Central memory CD8-positive, alpha-beta T cell (primary cell): ENCODE results near the gene EPHB1.
"Not testable (repeated sequence)": the region's sequence is repeated elsewhere in the genome, so short reads cannot be mapped to it uniquely, and the experiment has no call there.

Experiments used
- ATAC-seq: fragments of 150-1000 bp; cut with Tn5 transposase; replicated peaks from 2 replicates; pipeline ENCODE4 v1.10.0; 2022; ENCODE audit warnings: mild to moderate bottlenecking, moderate FRiP score, moderate number of reproducible peaks; ENCODE audit not compliant: poor library complexity, severe bottlenecking; ENCODE audit errors: extremely low read depth
- DNase-seq, 2 donors: peaks; one replicate each; pipeline ENCODE4 v3.0.0; 2021; ENCODE audit warnings: low spot score in 2 of 2
- H3K27ac Mint-ChIP-seq: one replicate; pipeline ENCODE4 v1.8.0; 2022; ENCODE audit warnings: low read depth, mild to moderate bottlenecking, moderate library complexity, mixed read lengths
- H3K27me3 Mint-ChIP-seq: one replicate; pipeline ENCODE4 v1.8.0; 2022; ENCODE audit warnings: mixed read lengths
- H3K36me3 Mint-ChIP-seq: one replicate; pipeline ENCODE4 v1.8.0; 2022; ENCODE audit warnings: mild to moderate bottlenecking, moderate library complexity, mixed read lengths; ENCODE audit not compliant: insufficient read depth
- H3K4me1 Mint-ChIP-seq: one replicate; pipeline ENCODE4 v1.8.0; 2022; ENCODE audit warnings: mixed read lengths
- H3K4me3 Mint-ChIP-seq: one replicate; pipeline ENCODE4 v1.8.0; 2022; ENCODE audit warnings: mild to moderate bottlenecking, moderate library complexity, mixed read lengths
- H3K9me3 Mint-ChIP-seq: one replicate; pipeline ENCODE4 v1.8.0; 2022; ENCODE audit warnings: mixed read lengths

The EPHB1 gene

DNA sequence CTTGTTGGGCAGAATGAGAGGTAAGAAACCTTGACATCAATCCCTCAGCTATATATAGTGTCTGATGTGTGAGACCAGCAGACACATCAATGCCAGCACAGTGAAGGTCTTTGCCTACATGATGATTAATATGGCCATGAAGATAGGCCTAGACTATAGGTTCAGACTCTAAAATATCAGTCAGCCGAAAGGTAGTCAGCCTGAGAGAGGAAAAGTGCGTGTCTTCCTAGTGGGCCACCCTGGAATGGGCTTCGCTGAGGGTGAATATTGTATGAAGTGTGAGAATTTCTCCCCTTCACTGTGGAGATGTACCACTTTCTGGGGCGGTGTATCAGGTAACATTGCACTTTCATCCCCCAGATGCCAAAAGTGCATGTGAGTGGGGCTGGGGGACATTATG lies 33.0 kb upstream of the EPHB1 start:
- Mint-ChIP-seq H3K9me3 (no peaks in the 10 kb centered on the region), H3K4me1 (no peaks in the 10 kb centered on the region), H3K36me3 (no peaks in the 10 kb centered on the region), H3K27me3 (peaks cover 21% of the 10 kb centered on the region), H3K4me3 (no peak overlapping the region), H3K27ac (no peak overlapping the region)
- DNase-seq (no peak), ATAC-seq (no peak)

DNA sequence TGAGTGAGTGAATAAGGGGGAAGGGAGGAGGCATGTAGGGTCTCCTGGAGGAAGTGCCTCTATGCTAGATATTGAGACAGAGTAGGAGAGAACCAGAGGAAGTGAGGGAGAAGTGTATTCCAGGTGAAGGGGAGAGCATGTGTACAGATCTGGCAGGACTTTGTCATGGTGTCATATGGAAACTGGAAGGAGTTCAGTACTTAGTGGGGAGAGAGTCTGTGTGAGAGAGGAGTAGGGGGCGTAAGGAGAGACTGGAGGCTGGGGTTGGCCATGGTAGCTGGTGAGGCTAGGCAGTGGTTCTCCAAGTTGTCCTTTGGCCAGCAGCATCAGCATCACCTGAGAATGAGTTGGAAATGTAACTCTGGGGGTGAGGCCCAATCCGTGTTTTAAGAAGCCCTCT lies 29.6 kb upstream of the EPHB1 start:
- H3K4me3 Mint-ChIP-seq, result no peak overlapping the region
- H3K9me3 Mint-ChIP-seq, result no peaks in the 10 kb centered on the region
- H3K36me3 Mint-ChIP-seq, result no peaks in the 10 kb centered on the region
- DNase-seq (no peak), ATAC-seq (no peak)
- H3K4me1 Mint-ChIP-seq, result no peaks in the 10 kb centered on the region
- peaks cover 35% of the 10 kb centered on the region for H3K27me3 Mint-ChIP-seq
- H3K27ac Mint-ChIP-seq, result no peak overlapping the region

DNA sequence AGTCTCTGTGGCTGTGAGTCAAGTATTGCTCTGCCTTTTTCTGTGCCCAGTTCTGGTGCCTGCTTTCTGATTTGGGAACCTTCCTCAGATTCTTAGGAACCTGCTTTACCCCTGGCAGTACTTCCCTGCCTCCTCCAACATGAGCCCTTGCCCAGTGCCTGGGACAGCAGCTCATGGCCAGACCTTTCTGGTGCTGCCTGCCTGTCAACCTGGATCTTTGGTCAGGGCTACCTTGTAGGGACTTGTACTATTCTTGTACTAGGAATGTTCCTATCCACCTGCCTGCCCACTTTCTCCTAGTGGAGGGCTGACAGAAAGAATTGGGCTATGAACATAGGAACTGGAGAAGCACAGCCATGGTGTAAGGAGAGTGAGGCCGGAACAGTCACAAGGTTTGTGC lies 28.8 kb upstream of the EPHB1 start:
- ATAC-seq (no peak), DNase-seq (no peak)
- H3K36me3 Mint-ChIP-seq, result no peaks in the 10 kb centered on the region
- H3K4me3 Mint-ChIP-seq, result no peak overlapping the region
- no peaks in the 10 kb centered on the region for H3K9me3 Mint-ChIP-seq
- H3K4me1 Mint-ChIP-seq, result no peaks in the 10 kb centered on the region
- peaks cover 35% of the 10 kb centered on the region for H3K27me3 Mint-ChIP-seq
- H3K27ac Mint-ChIP-seq, result no peak overlapping the region

DNA sequence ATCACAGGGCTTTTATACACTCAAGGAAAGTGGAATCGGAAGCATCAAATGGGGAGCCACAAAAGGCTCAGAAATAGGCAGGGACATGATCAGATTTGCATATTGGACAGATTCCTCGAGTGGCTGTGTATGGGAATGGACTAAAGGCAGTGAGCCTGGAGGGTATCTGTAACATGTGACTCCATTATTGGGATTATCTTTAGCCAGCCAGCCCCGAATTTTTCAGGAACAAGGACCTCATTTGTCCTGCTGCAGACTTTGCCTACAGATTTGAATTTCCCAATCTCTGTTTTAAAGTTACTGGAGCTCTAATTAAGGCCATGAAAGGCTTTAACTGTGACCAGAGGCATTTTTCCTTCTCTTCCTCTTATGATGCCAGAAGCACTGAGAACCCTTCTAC lies 26.9 kb upstream of the EPHB1 start:
- H3K27me3 Mint-ChIP-seq, result peaks cover 35% of the 10 kb centered on the region
- ATAC-seq (no peak), DNase-seq (no peak)
- H3K4me3 Mint-ChIP-seq, result no peak overlapping the region
- H3K36me3 Mint-ChIP-seq, result no peaks in the 10 kb centered on the region
- no peak overlapping the region for H3K27ac Mint-ChIP-seq
- no peaks in the 10 kb centered on the region for H3K4me1 Mint-ChIP-seq
- H3K9me3 Mint-ChIP-seq, result no peaks in the 10 kb centered on the region

DNA sequence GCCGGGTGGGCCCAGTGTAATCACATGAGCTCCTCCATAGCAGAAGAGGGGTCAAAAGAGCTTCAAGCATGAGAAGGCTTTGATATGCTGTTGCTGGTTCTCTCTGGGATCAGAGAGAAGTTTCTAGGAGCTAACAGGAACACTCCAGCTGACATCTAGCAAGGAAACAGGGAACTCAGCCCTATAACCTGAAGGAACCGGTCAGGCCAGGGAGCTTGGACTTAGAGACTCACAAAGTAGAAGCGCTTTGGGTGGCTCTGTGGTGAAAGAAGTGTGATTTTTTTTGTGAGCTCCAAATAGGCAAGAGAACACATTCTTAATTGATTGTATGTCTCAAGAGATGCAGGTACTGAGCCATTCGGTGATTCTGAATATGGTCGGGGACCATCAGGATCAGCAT lies 26.2 kb upstream of the EPHB1 start:
- Mint-ChIP-seq H3K27ac (no peak overlapping the region), H3K9me3 (no peaks in the 10 kb centered on the region), H3K4me1 (no peaks in the 10 kb centered on the region), H3K4me3 (no peak overlapping the region), H3K27me3 (peaks cover 35% of the 10 kb centered on the region), H3K36me3 (no peaks in the 10 kb centered on the region)
- no peak for DNase-seq
- no peak for ATAC-seq

DNA sequence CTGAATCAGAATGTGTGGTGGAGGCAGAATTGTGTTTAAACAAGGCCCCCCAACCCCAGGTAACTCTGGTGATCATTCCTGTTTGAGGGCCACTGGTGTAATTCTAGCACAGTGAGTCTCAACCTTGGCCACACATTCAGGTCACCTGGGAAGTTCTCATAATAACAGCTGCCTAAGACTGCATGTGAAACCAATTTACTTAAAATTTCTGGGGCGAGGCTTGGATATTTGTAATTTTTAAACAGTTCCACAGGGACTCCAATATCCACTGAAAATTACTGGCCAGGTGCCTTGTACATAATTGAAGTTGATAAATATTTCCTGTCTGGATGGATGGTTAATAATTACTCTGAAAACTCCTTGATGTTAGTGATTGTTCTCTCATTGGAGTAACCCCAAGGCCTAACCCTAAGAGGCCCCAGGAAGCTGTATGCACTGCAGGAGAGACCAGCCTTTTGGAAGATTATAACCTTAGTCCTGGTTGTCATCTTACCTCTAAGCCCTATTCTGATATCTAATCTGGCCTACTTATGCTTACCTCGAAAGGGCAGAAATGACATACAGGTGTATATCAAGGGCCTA lies 25.7 kb upstream of the EPHB1 start:
- no peak for ATAC-seq
- H3K9me3 Mint-ChIP-seq, result no peaks in the 10 kb centered on the region
- H3K36me3 Mint-ChIP-seq, result no peaks in the 10 kb centered on the region

DNA sequence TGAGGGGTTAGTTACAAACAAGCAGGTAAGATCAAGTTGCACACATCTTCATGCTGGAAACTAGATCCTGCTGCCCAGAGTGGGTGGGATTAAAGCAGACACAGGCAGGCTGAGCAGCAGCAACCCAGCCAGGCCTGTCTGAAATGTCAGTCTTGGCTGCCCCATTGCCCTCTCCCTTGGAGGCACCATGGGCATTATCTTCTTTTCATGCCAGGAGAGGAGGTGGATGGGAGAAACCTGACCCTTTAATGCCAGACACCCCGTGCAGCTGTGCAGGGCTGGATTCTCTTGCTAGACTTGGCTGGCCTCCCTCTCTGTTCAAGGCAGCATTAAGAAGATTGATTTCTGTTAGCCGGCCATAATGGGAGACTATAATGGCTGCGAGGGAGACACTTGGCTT lies 23.0 kb upstream of the EPHB1 start:
- H3K4me1 Mint-ChIP-seq, result no peaks in the 10 kb centered on the region
- no peaks in the 10 kb centered on the region for H3K9me3 Mint-ChIP-seq
- ATAC-seq (no peak), DNase-seq (no peak)
- no peak overlapping the region for H3K27ac Mint-ChIP-seq
- no peaks in the 10 kb centered on the region for H3K36me3 Mint-ChIP-seq
- H3K4me3 Mint-ChIP-seq, result no peak overlapping the region
- H3K27me3 Mint-ChIP-seq, result peaks cover 14% of the 10 kb centered on the region

More for the DNA sequence above, 25.7 kb upstream of the EPHB1 start:
- DNase-seq, result no peak
- H3K4me3 Mint-ChIP-seq, result no peak overlapping the region
- peaks cover 33% of the 10 kb centered on the region for H3K27me3 Mint-ChIP-seq
- H3K4me1 Mint-ChIP-seq, result no peaks in the 10 kb centered on the region
- no peak overlapping the region for H3K27ac Mint-ChIP-seq

DNA sequence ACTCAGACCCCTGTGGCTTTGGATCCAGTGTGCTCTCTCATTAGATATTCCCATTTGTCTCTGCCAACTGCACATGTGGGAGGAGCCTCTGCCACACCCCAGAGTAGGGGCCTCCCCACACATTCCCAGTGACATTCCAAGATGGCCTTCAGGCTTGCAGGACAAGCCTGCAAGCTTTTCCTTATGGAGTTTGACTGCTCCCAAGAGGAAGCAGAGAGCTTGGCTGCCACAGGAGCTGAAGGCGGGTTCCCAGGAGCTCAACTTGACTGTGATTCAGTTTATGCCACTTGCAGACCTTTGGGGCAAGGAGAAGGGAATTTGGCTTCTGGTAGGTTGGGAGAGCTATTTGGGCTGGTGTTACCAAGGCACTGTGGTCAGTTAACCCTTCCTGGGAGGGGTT lies 22.5 kb upstream of the EPHB1 start:
- Mint-ChIP-seq H3K27me3 (peaks cover 11% of the 10 kb centered on the region), H3K4me3 (no peak overlapping the region), H3K9me3 (no peaks in the 10 kb centered on the region), H3K4me1 (no peaks in the 10 kb centered on the region), H3K27ac (no peak overlapping the region), H3K36me3 (no peaks in the 10 kb centered on the region)
- ATAC-seq (no peak), DNase-seq (no peak)

DNA sequence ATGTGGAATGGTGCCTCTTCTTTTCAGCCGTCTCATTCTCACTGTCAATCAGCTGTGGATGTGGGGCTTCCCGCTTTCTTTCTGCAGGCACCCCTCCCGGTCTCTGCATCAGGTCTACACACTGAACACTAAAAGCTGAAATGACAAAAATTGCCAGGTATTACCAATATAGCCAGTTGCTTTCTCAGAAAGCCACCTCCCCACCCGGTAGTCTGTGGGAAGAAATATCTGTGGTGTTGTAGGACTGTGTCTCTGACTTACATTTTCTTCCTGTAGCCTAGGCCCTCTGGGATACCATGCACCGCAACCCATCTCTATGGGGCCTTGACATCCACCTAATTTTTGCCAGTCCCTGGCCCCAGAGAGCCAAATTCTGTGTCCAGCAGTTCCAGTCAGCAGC lies 19.2 kb upstream of the EPHB1 start:
- no peak for DNase-seq
- H3K36me3 Mint-ChIP-seq, result no peaks in the 10 kb centered on the region
- no peak overlapping the region for H3K4me3 Mint-ChIP-seq
- H3K4me1 Mint-ChIP-seq, result no peaks in the 10 kb centered on the region
- H3K27me3 Mint-ChIP-seq, result no peaks in the 10 kb centered on the region
- no peaks in the 10 kb centered on the region for H3K9me3 Mint-ChIP-seq
- no peak for ATAC-seq
- H3K27ac Mint-ChIP-seq, result no peak overlapping the region

DNA sequence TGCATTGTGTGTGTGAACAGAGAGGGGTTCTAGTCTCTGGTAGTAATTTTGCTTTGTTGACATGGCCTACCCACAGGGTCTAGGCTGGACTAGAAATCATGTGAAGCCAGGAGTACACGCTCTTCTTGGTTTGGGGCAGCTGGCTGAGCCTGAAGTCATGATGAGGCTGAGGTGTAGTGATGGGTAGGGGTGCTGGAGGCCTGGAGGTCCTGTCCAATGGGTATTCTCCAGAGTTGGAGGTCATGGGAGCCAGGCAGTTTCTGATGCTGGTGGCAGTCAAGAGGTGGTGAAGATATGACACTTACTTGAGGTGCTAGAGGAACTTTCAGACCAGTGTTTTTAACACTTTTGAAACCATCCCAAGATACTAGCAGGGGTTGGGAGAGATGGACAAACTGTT lies 18.5 kb upstream of the EPHB1 start:
- H3K4me3 Mint-ChIP-seq, result no peak overlapping the region
- H3K36me3 Mint-ChIP-seq, result no peaks in the 10 kb centered on the region
- no peaks in the 10 kb centered on the region for H3K9me3 Mint-ChIP-seq
- no peak overlapping the region for H3K27ac Mint-ChIP-seq
- no peaks in the 10 kb centered on the region for H3K27me3 Mint-ChIP-seq
- no peaks in the 10 kb centered on the region for H3K4me1 Mint-ChIP-seq
- no peak for ATAC-seq
- no peak for DNase-seq

DNA sequence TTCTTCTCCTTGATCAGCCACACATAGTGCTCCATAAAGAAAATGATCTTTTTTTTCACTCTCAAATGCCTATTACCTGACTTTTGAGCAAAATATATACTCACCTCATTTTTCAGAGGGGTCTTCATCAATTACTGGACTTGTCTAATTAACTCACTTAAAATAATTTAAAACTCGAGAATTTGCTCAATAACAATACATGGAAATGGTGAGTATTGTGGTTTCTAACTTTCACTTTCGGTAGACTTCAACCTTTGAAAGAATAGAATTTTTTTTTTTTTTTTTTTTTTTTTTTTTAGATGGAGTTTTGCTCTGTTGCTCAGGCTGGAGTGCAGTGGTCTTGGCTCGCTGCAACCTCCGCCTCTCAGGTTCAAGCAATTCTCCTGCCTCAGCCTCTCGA lies 17.7 kb upstream of the EPHB1 start:
- H3K27me3 Mint-ChIP-seq, result no peaks in the 10 kb centered on the region
- no peak overlapping the region for H3K4me3 Mint-ChIP-seq
- no peaks in the 10 kb centered on the region for H3K36me3 Mint-ChIP-seq
- DNase-seq, result no peak
- ATAC-seq, result no peak
- no peak overlapping the region for H3K27ac Mint-ChIP-seq
- H3K9me3 Mint-ChIP-seq, result no peaks in the 10 kb centered on the region
- H3K4me1 Mint-ChIP-seq, result no peaks in the 10 kb centered on the region

DNA sequence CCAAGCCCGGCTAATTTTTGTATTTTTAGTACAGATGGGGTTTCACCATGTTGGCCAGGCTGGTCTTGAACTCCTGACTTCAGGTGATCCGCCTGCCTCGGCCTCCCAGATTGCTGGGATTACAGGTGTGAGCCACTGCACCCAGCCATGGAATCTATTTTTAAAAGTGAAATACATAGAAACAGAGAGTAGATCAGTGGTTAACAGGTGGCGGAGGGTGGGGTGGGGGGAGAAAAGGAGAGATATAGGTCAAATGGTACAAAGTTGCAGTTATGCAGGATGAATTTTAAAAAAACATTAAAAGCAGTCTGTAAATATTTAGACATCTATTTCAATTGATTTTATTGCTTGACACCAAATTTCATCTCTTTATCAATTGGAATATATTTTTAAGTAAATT lies 6.8 kb upstream of the EPHB1 start:
- not testable (repeated sequence) for H3K27ac Mint-ChIP-seq, H3K4me3 Mint-ChIP-seq, DNase-seq, H3K9me3 Mint-ChIP-seq, H3K36me3 Mint-ChIP-seq, H3K4me1 Mint-ChIP-seq, ATAC-seq
- peaks cover 71% of the 10 kb centered on the region for H3K27me3 Mint-ChIP-seq

DNA sequence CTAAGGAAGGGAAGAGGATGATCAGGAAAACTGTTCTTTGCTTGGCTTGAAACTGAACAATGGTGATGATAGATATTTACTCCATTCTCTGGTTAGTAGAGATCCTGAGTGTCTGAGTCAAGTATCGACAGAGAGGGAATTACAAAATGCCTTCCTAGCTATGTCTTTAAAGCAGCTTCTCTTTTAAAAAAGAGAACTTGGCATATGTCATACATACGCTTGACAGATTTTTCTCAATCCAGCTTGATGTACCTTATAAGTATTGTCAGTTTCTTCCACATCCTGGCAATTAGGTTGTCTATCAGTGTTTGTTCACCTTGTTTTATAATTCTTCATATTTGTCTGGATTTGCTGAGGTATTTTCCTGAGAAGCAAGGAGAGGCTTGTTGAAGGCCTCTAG lies 5.0 kb upstream of the EPHB1 start:
- Mint-ChIP-seq H3K4me3 (no peak overlapping the region), H3K9me3 (no peaks in the 10 kb centered on the region), H3K36me3 (no peaks in the 10 kb centered on the region), H3K4me1 (peaks cover 6% of the 10 kb centered on the region), H3K27me3 (peaks cover 66% of the 10 kb centered on the region), H3K27ac (no peak overlapping the region)
- DNase-seq (no peak), ATAC-seq (no peak)

DNA sequence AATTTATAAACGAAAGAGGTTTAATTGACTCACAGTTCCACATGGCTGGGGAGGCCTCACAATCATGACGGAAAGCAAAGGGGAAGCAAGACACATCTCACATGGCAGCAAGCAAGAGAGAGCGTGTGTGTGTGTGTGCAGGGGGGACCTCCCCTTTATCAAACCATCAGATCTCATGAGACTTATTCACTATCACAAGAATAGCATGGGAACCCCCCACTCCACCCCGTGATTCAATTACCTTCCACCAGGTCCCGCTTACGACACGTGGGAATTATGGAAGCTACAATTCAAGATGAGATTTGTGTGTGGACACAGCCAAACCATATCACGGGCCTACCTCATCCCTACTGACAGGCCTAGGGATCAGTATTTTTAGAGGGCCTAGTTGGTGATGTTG lies 3.1 kb upstream of the EPHB1 start:
- no peaks in the 10 kb centered on the region for H3K9me3 Mint-ChIP-seq
- peaks cover 62% of the 10 kb centered on the region for H3K27me3 Mint-ChIP-seq
- DNase-seq (no peak), ATAC-seq (no peak)
- H3K27ac Mint-ChIP-seq, result no peak overlapping the region
- H3K36me3 Mint-ChIP-seq, result no peaks in the 10 kb centered on the region
- no peak overlapping the region for H3K4me3 Mint-ChIP-seq
- H3K4me1 Mint-ChIP-seq, result peaks cover 11% of the 10 kb centered on the region
